HG02678 (cell line): Measurements from ENCODE around the gene EN2.

Experiments
- ATAC-seq: cut with Tn5 transposase; IDR thresholded peaks from one replicate; pipeline ENCODE4 v1.9.1; 2021; ENCODE audit warnings: mild to moderate bottlenecking, moderate library complexity; ENCODE audit not compliant: unreplicated experiment

The EN2 gene

DNA sequence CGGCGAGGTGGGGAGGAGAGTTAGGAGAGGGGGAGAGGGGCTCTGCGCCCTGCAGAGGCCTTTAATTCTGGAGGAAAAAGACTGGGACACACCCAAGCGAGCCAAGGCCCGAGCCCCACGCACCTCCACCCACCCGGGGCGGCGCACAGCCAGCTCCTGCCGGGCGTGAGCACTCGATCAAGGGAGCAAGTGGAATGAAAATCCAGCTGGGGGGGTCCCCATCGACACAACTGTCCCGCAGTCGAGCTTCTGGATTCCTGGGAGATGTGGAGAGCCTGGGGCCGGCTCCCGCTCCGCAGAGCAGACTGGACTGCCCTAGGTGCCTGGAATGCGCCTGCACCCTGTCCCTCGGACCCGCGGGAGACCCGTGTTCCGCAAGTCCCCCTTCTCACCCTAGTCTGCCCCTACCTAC lies 7.4 kb upstream of the EN2 start:
- no peak for ATAC-seq

DNA sequence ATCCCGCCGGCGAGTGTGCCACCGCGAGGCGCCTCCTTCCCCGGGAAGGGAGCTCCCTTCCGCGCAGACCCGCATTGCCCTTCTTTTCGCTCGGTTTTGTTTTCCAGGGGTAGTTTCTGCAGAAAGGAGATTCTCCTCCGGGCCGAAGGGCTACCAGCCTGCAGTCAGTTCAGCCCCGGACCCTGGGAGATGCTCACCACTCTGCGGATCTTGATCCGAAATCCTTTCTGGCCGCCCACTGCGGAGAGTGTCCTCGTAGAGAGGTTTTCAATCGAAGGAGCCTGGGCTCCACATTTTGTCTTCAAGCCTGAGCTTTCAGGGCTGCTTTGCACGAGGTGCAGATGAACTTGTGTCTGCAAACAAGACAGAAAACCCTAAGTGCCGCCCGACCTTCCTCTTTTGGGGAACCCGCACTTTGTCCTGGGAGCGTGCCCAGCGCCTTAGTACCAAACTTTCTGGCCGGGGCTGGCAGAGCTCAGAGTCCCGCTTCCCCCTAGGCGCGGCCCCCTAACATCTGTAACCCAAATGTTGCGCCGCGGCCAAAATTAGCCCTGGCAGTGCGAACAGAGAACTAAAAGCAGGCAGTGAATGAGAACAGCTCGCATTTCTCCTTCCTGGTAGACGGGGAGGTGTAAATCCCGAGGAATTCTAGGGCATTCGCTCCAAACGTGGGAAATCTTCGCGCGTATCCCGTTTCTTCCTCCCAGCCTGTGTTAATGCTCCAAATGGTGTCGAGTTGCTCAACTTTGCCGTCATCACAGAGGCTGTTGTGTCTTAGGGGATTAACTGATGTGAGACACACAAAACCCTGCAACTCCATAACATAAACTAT lies 6.7 kb upstream of the EN2 start:
- ATAC-seq = no peak

DNA sequence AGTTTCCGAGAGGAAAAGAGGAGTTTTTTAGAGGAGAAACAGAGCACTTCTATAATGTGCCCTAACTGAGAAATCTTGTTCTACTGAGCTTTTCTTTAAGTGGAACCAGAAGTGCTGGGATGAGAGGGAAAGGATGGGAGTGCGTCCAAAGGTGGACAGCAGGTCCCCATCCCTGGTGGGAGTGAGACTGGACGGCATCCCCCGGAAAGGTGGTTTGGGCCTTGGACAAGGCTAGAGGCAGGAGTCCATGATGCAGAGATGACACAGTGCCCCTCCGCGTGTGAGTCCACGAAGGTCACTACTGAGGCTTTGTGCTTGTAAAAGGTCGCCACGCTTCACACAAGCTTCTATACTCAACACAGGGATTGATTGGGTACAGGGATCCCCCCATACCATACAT lies 6.1 kb upstream of the EN2 start:
- ATAC-seq = no peak

DNA sequence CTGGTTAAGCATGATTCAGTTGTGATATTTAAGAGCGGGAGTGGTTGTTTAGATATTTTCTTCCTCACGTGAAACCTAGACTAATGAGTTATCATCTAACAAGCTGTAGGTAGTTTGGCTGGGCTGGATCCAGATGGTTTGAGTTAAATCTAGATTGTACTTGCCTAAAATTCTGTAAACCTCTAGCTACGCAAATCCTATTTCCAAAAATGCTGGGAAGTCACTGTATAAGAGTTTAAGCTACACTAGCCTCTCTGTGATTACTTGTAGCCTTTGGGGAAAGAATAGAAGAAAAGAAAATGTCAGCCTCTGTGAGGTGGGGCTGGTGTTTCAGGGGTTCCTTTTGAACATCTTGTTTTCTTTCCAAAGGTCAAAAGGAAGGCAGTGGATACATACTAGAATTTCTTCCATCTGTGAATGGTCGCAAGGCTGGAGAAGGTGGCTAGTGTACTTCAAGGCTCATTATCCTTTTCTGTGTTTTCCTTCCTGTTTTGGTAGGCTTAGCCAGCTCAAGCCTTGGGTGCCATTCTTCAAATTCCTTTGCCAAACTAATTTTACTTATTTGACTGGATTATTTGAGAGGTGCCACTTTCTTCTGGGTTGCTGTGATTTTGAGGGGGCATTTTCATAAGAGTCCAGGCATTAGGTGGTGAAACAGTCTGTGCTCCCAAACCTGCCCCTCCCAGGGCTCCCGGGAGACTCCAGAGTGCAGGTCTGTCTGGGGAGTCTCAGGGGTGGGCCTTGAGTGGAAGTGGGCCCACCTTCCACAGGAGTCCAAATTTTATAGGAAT lies 5.2 kb upstream of the EN2 start:
- ATAC-seq = no peak

DNA sequence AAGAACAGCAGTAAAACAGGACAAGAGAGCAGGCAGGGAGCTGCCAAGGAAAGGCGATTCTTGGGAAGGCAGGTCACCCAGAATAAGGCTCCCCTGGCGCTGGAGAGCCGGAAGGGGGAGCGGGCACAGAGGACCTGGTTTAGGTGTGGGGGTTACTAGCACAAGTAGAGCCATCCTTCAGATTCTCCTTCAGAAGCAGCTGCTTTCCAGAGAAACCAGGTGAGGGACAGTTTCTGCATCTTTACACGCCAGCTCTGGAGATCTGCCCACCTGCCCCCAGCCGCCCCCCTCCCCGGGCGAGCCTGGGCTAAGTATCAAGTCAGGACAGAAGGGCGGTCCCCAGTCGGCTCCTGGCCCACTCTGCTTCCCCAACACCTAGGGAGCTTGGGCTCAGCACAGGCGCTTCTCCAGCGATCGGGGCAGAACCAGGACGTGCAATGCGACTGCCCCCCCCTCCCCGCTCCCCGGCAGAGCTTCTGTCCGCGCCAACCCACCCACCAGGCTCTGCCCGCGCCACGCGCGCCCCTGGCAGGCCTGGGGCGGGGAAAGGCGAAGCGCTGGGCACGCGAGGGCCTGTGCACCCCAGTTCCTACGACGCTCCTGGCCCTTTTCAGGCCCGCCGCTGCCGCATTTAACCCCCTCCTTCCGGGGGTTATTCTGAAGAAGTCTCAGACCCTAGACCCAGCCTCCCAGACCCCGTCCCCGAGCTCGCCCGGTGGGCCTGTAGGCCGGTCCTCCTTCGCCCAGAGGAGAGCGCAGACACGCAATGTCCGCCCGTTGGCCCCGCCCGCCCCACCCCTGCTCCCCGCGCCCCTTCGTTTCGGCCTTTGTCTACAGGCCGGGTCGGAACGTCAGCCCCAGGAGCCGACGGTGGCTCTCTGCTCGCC lies 4.4 kb upstream of the EN2 start:
- ATAC-seq = no peak

DNA sequence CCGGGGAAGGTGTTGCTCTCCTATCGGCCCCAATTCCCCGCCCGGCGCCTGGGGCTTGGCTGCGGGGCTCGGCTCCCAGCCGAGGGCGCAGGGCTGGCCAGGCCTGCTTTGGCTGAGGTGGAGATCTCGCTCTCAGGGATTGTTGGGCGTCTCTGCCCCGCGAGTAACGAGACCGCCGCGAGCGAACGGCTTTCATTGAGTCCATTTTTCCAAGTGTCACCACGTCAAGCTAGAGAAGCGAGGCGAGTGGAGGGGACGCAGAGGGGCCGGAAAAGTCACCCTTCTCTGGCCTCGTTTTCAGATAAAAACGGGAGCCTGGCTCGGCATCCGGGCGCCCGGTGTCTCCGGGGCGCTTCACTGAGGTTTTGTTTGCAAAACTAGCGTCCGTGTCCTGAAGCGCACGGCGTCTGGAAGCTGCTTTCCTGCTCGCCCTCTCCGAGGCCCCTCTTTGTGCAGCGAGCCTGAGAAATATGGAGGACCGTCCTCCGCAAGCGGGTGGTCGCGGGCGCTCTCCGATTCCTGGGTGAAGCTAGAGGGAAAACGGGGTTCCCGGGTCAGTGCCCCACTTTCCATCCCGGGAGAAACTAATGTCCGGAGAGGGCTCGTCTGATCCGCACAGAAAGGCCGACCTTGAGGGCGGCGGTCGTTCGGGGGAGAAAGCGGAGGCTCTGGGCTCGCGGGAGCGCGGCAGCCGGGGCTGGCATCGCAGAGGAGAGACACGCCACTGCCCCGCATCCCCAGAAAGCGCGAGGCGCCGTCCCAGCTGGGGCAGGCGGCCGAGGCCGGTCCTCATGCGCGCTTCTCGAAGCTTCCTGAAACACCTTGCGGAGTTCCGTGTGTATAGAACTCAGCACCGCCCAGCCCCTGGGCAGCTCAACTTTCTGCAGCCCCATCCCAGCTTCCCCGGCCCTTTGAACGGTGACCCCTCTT lies 3.5 kb upstream of the EN2 start:
- no peak for ATAC-seq

DNA sequence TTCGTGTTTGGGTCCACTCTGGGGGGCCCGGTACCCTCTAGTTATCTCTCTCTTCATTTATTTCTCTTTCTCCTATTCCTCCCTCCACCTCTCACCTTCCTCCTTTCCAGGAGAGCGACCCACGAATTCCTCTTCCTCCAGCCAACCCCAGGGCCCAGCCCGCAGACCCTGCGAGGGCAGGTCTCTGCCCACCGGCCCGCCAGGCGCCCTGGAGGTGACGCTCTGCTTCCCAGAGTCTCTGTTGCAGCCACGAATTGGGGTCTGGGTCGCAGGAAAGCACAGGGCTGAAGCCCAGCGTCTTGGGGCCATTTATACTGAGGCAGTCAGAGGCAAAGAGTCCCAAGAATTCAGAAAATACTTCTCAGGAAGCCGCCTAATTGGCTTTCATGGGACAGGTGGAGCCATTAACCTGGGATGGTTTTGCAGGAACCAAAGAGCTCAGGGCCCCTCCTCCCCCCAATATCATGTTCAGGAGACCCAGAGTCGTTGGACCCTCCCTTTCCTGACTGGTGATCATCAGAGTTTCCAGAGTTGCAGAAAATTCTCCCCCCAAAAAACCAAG lies 2.7 kb upstream of the EN2 start:
- ATAC-seq = no peak

DNA sequence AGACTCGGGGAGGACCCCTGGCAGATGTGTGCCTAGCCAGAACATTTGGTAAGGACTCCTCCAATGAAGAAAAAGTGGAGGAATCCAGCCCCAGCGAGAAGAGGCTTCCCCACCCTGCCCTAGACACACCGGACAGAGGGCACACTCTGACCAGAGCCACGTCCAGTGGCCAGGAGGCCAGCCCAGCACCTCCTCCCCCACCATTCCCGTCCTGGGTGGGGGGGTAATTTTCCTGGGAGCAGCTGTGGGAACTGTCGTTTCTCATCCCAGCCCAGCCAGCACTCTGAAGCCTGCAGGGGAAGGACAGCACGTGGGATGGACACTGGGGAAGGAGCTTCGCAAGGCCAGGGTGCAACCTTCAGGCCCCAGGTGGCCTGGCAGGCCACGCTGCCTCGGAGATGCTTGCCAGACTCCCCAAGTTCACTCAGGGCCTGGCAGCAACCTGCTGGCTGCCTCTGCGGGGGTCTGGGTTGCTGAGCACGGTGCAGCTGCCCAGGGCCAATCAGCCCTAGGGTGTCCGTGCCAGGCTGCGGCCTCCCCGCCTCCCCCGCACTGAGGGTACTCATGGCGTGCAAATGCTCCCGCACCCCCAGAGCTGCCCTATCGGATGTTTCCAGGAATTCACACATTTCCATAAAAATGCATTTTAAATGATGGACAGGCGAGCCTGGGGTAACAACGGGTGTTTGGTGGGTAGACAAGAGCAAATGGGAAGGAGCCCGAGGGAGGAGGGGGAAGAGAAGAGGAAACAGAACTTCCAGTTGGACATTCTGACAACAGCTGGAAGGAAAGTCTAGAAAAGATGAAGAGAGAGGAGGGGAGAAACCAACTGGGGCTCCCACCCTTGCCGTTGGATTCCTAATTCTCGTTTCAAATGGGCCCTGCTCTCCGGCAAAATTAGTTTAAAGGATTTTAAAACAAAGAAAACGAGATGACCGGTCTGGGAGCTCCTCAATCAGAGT lies 1.9 kb upstream of the EN2 start:
- ATAC-seq = no peak

DNA sequence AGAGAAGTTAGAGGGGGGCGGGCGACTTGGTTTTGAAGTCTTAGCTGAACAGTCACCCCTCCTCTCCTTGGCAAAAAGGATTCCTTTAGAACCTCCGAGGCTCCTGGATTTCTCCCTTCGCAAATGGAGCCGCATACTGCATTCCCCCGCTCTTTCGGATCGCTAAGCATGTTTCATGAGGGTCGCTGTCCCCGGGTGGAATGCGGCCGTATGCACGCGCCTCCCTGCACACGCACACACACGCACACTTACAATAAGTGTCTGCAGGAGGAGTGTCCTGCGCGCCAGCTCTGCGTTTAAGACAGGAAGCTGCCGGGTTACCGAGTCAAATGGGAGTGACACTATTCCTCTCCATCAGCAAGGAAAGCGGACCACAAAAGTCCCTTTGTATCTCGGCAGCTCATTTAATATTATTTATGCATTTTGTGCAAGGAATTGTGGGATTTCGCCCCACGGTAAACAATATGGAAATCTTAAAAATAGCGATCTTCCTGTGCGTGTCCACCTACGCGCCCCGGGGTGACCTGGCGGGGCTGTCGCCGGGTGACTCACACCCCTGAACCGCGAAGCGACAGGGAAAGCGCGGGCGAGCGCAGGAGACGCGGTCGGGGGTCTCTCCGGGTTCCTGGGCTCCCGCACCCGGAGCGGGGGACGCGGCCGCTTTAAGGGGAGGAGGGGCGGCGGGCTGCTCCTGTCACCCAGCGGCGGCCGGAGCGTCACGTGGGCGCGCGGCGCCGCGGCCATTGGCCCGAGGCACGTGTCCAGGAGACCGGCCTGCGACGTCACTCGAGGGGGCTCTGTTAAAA lies 988 bp upstream of the EN2 start:
- no peak for ATAC-seq

DNA sequence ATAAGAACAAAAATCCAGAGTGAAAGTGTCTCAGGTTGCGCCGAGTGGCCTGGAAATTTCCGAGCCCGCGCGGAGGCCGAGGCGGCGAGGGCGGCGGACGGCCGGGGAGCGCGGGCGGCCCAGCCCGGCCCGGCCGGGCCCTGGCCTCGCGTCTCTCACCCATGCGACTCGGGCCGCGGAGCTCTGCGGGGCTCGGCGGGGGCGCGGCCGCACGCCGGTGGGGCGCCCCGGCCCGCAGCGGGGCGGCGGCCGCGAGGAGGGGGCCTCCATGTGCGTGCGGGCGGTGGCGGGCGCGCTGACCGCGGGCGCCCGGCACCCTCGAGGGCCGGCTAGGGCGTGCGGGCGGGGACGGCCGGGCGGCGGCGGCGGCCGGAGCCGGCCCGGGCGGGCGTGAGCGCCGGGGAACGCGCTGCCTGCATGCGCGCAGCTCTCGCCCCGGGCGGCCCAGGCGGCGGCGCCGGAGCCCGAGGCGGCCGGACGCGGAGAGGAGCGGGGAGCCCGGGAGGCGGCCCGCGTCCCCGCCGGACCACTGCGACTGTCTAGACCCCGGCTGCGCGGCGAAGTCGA lies 302 bp upstream of the EN2 start:
- no peak for ATAC-seq

DNA sequence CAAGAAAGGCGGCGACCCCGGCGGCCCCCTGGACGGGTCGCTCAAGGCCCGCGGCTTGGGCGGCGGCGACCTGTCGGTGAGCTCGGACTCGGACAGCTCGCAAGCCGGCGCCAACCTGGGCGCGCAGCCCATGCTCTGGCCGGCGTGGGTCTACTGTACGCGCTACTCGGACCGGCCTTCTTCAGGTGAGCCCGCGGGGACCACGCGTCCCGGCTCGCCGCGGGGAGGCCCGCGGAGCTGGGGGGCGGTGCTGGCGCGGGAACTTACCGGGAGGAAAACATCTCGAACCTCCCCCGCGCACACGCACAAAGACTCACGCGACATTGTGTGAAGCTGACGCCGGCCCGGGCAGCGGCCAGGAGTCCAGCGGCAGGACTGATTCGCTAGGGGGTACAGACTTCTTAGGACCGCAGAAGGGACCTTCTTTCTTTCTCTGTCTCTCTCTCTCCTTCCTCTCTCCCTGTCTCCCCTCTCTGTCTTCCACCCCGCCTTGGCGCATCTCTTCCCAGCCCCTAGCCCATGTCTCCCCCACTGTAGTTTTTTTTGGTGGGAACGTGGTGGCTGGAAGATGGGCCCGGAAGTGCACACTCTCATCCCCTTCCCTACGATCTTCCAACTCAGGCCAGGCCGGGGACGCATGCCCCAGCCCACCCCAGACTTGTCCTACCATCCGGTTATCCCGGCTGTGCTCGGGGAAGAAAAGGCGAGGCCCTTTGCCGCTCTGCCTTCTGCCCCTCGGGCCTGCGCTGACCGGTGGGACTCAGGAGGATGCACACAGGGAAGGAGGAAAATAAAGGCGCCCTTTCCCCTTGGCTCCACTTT lies 1.2 kb downstream of the EN2 start:
- no peak for ATAC-seq

DNA sequence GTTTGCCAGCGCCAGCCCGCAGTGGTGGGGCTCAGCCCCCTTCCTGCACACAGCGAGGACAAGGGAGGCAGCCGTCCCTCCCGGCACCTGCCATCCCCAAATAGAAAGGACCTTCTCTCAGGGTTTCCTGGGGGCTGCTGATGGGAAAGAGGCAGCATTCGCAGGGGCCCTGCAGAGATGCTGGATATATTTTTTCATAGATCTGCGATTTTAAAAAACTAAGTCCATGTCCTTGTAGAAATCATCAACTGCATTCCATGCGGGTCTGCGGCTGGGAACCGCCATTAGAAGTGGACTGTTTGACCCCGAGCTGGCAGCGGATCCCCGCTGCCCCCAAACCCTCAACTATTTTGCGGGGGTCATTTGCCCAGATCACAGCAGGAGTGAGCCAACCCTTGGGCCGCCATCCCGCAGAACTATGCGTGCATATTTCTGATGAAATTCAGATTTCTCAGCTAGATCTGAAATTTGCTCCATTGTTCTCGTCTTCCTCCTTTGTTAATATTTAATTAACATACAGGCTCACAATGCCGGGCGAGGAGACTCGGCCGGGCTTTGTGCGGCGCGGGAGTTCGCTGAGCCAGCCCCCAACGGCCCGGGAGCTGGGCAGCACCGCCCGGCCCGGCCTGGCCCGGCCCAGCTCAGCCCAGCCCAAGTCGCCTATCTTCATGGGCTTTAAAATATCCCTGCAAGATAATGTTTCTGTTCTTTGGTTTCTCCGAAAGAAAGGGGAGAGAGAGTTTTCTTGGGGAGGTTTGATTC lies 2.0 kb downstream of the EN2 start:
- ATAC-seq = no peak

DNA sequence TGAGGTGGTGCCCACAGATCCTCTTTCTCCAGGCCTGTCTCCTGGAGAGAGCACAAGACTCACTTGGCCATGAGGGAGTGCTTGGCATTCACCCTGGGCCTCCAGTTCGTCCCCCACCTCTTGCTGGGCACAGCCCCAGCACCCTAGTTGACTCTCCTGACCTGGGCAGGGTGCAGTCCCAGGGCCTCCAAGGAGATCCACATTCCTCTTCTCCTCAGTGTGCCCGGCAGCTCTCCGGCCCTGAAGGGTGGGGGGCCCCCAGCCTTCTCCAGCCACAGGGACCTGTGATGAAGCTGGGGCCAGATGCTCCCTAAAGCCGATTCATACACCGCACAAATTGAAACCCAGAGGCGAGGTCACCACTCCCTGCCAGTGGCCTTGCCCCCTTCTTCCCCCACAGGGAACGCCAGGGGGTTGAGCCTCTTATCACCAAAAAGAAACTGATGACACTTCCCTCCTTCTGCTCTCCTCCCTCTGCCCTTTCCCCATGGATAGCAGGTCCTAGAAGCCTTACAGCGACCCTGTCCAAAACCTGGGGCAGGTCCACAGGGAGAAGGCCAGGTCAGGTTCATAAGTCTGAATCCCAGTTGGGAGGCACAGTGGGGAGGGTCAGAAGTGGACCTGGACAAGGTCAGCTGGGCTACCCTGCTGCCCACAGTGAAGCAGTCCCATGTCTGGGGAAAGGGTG lies 3.1 kb downstream of the EN2 start:
- no peak for ATAC-seq

DNA sequence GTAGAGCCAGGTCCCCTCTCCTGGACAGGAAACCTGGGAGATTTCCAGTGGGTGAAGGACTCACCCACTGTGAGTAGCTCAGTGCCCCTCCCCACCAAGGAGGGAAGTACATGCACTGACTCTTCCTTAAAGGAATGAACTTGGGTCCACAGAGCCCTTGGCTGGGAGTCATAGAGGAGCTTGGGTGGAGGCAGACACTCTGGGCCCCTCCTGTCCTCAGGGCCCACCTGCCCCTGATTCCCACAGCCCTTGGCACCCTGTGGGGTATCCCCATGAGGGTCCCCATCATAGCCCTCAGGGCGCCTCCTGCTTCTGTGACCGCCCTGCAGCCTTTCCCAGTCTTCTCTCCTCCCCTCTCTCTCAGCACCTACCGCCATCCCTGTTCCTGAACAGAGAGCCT lies 3.7 kb downstream of the EN2 start:
- ATAC-seq = no peak

DNA sequence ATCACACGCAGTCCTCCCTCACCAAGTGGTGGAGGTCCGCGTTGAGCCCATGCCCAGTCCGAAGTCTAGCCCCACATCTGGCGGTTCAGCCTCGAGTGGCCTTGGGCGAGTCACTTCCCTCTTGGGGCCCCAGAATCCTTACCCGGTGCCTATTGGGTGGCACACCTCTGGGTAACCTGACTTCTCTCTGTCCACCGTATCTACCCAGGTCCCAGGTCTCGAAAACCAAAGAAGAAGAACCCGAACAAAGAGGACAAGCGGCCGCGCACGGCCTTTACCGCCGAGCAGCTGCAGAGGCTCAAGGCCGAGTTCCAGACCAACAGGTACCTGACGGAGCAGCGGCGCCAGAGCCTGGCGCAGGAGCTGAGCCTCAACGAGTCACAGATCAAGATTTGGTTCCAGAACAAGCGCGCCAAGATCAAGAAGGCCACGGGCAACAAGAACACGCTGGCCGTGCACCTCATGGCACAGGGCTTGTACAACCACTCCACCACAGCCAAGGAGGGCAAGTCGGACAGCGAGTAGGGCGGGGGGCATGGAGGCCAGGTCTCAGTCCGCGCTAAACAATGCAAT lies 4.3 kb downstream of the EN2 start:
- no peak for ATAC-seq
